Upper lobe of left lung (tissue), 4 donors: Measurements from ENCODE around the gene CAPZB.

Experiments used
- CTCF ChIP-seq, 6 experiments: fragments of 450-650 bp in 4 of 6; fragments of 200-600 bp in 2 of 6; sonication (generic) in 2 of 6; IDR thresholded peaks; one replicate each; pipeline ENCODE4 v1.5.1; 2016 to 2019; ENCODE audit warnings: antibody characterized with exemption in 6 of 6
- EP300 ChIP-seq, 4 donors: sonication (generic); formaldehyde crosslinking; IDR thresholded peaks; one replicate each; pipeline ENCODE4 v1.5.1; 2017; ENCODE audit warnings: antibody characterized with exemption in 4 of 4, control low read depth in 2 of 4
- POLR2A ChIP-seq, 4 donors: fragments of 450-650 bp; IDR thresholded peaks; one replicate each; pipeline ENCODE4 v1.5.1; 2016 to 2017; ENCODE audit warnings: antibody characterized with exemption in 4 of 4, mild to moderate bottlenecking in 2 of 4
- POLR2AphosphoS5 ChIP-seq, 2 donors: sonication (generic); formaldehyde crosslinking; IDR thresholded peaks; one replicate each; pipeline ENCODE4 v1.5.1; 2017; ENCODE audit warnings: antibody characterized with exemption in 2 of 2

- no peak for TF ChIP-seq POLR2AphosphoS5 (IDR thresholded peaks at IDR 0.05)
- TF ChIP-seq CTCF (IDR thresholded peaks at IDR 0.05) = no peak
- no peak for TF ChIP-seq POLR2A (IDR thresholded peaks at IDR 0.05)
- TF ChIP-seq EP300 (IDR thresholded peaks at IDR 0.05) = no peak
These were observed 139.9 kb downstream of the CAPZB start for GRCh38 chr1:19345391-19345790.
